ENCODE measurements around the gene LONP2.
"Not testable (repeated sequence)": the region's sequence is repeated elsewhere in the genome, so short reads cannot be mapped to it uniquely, and the experiment has no call there.

The LONP2 gene

DNA sequence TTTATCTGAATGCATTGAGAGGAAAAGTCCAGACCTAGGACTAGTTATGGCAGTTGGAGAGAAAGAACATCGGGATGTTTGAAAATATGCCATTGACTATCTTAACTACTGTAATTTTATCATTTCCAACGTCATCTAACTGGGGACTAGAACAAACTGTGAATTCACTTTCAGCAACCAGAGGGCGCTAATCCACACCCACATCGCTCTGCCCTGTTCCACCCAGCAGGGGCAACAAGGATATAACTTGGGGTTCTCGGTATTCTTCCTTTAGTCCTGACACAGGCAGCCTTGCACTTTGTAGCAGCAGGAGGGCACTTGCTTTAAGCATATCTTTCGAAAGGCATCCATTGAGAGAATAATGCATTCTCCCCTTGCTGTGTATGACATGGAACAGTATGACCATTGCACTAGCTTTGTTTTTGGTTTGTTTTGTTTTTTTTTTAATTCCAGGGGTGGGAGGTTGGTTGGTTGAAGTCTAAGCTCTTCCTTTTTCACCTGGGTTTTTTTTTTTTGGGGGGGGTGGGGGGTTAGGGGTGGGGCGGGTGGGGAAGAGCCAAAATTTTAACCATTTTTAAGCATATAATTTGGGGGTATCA lies 109.6 kb downstream of the LONP2 start:
- peak; percentile 84 for TF ChIP-seq CTCF (IDR thresholded peaks at IDR 0.05; ENCODE audit: insufficient read depth, missing control alignments)
- DNase-seq (ENCODE audit: insufficient read length, low spot score) = no peak
- no peak for FAIRE-seq

DNA sequence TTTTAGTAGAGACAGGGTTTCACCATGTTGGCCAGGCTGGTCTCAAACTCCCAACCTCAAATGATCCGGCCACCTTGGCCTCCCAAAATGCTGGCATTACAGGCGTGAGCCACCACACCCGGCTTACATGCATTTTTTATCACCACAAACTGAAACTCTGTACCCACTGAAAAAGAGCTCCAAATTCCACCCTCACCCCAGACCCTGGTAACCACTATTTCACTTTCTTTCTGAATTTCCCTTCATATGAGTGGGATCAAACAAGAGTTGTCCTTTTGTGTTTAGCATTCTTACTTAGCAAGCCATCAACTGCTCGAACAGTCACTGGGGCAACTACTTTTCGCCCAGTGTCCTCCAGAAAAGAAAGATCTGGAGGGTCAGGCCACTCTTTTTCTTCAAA lies 110.3 kb downstream of the LONP2 start:
- DNase-seq (ENCODE audit: insufficient read length, low spot score); FAIRE-seq: not testable (repeated sequence)

GRCh38 chr16:48354877-48355855 lies 111.1 kb downstream of the LONP2 start:
- no peak for TF ChIP-seq CTCF (IDR thresholded peaks at IDR 0.05; ENCODE audit: insufficient read depth, missing control alignments)
- FAIRE-seq = no peak
- no peak for DNase-seq (ENCODE audit: insufficient read length, low spot score)

- TF ChIP-seq CTCF (IDR thresholded peaks at IDR 0.05; ENCODE audit: insufficient read depth, missing control alignments) = no peak
- DNase-seq (ENCODE audit: insufficient read length, low spot score) = no peak
- no peak for FAIRE-seq
These were observed 112.7 kb downstream of the LONP2 start for GRCh38 chr16:48356633-48357376.

- TF ChIP-seq CTCF (IDR thresholded peaks at IDR 0.05; ENCODE audit: insufficient read depth, missing control alignments) = no peak
- DNase-seq (ENCODE audit: insufficient read length, low spot score) (no peak), FAIRE-seq (no peak)
These were observed 114.3 kb downstream of the LONP2 start for GRCh38 chr16:48358419-48358818.

DNA sequence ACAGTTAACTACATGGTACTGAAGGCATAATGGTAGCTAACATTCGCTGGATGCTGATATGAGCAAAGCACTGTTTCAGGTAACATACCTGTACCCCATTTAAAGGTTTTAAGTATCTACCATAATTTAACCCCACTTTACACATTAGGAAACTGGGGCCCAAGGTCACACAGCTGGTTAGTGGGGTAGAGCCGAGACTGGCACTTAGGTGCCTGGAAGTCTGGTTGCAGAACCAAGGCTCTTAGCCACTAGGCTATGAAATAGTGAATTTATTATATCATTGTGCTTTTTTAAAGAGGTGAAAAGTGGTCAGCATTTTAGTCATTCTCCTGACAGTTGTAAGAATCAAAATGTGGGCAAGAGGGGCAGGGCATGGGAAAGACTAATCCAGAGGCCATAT lies 115.9 kb downstream of the LONP2 start:
- TF ChIP-seq CTCF (IDR thresholded peaks at IDR 0.05; ENCODE audit: insufficient read depth, missing control alignments) = no peak
- DNase-seq (ENCODE audit: insufficient read length, low spot score) = no peak
- no peak for FAIRE-seq

- DNase-seq (ENCODE audit: insufficient read length, low spot score) (no peak), FAIRE-seq (no peak)
- no peak for TF ChIP-seq CTCF (IDR thresholded peaks at IDR 0.05; ENCODE audit: insufficient read depth, missing control alignments)
These were observed 116.9 kb downstream of the LONP2 start for GRCh38 chr16:48361012-48361411.
